SJSA1 (cell line): ENCODE results near the gene SYNE1. TPM values are rescaled to one million over a fixed set of nuclear protein-coding genes. Genes with fewer than 3 reads are reported as not detected.

ENCODE experiments used
- DNase-seq, 2 experiments: peaks; one replicate each; pipeline ENCODE4 v3.0.0-alpha.2; 2015 to 2020; ENCODE audit warnings: low spot score in 2 of 2, low read depth in 1 of 2
- H3K27ac ChIP-seq: fragments of 250-450 bp; sonication (Bioruptor Pico); 2 replicates; pipeline ENCODE4 v1.5.1; 2020; ENCODE audit warnings: mild to moderate bottlenecking, moderate library complexity
- H3K27me3 ChIP-seq: fragments of 250-450 bp; sonication (Bioruptor Pico); replicated peaks from 2 replicates; pipeline ENCODE4 v1.5.1; 2020; ENCODE audit warnings: mild to moderate bottlenecking, moderate library complexity
- H3K36me3 ChIP-seq: fragments of 250-450 bp; sonication (Bioruptor Pico); 2 replicates; pipeline ENCODE4 v1.5.1; 2020; ENCODE audit warnings: mild to moderate bottlenecking
- H3K4me1 ChIP-seq: fragments of 250-450 bp; sonication (Bioruptor Pico); replicated peaks from 2 replicates; pipeline ENCODE4 v1.6.1; 2021; ENCODE audit warnings: mild to moderate bottlenecking
- H3K4me3 ChIP-seq: fragments of 250-450 bp; sonication (Bioruptor Pico); 2 replicates; pipeline ENCODE4 v1.5.1; 2020; ENCODE audit warnings: mild to moderate bottlenecking
- H3K9me3 ChIP-seq: fragments of 250-450 bp; sonication (Bioruptor Pico); replicated peaks from 2 replicates; pipeline ENCODE4 v1.5.1; 2020; ENCODE audit warnings: mild to moderate bottlenecking
- total RNA-seq: library from RNA; depleted of rRNA; stranded (reverse); fragments of >200 nt; shearing (Covaris generic); gene quantifications from 2 replicates; pipeline ENCODE4 v1.2.3, GENCODE V29; 2014

The SYNE1 gene
- total RNA-seq, 1 experiment from 2014 or later: 53.6 TPM

DNA sequence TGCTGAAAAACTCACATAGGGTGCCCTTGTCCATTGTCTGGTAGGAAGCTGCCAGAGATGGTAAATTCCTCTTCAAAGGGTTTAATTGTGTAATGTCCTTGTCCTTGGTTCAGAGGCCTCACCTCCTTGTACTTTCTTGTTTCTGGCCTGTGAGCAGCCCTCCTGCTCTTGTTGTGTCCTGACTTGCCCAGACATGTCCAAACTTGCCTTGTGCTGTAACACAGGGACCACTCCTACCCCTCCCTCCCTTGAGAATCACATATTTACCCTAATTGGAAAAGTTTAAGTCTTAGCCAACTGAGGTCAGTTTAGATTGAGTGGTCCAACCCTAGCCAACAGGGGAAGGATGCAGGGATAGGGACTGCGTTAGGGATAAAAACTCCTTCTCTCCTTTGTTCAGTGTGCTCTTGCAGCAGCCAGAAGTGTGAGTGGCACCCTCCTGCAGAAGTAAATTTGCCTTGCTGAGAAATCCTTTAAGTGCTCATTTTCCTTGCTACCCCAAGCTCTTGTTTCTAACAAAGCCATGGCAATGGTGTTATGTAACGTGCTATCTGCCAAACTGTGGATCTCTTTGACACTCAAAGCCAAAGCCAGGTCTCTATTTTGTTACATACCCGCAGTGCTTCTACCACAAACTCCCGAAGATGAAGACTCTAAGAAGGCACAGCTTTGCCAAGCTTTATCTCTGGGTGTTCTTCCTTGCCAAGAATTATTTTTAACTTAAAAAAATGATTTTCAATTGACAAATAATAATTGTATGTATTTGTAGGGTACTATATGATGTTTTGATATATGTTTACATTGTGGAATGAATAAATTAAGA, 415.1 kb downstream of the SYNE1 start:
- H3K36me3 ChIP-seq: peaks cover 49% of the 10 kb centered on the region

DNA sequence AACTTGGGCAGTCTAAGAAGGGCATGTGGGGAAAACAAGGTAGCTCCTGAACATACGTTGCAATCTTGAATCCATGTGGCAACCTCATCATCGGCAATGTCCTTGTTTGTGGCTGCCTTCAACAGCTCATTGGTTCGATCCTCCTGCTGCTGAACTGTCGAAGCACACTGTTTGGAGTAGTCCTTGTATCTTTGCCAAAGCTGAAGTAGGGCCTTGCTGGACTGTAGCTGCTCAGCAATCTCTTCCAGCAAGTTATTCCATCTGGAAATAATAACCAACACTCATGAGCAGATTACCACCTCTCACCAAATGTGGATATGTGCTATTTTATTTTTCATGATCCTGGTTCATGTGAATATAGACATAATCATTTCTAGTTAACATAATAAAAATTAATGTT, 416.4 kb downstream of the SYNE1 start:
- Histone ChIP-seq H3K27me3 (no peaks in the 10 kb centered on the region), H3K9me3 (peaks cover 2% of the 10 kb centered on the region), H3K4me3 (no peak overlapping the region), H3K36me3 (peaks cover 54% of the 10 kb centered on the region), H3K27ac (no peak overlapping the region), H3K4me1 (no peaks in the 10 kb centered on the region)
- DNase-seq: no peak

More for the DNA sequence above, 415.1 kb downstream of the SYNE1 start:
- Histone ChIP-seq H3K9me3 (peaks cover 2% of the 10 kb centered on the region), H3K27me3 (no peaks in the 10 kb centered on the region), H3K4me3 (no peak overlapping the region), H3K27ac (no peak overlapping the region), H3K4me1 (no peaks in the 10 kb centered on the region)
- no peak for DNase-seq

DNA sequence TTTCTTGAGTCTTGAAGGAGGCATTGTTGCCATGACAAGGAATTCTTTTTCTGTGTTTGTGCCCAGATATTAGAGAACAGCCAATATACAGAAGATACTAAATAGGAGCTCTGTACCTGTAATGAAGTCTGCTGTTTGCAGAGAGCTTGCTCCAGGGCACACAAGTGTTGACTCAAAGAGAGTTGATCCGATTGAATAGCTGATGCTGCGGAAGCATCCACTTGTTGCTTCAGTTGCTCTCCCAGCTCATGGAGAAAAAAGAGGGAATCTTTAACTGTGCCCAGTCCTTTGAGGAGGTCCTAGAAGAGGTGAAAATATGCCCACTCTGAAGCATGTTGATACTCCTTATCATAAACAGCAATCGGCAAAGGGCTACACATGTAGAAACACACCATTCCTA, 418.3 kb downstream of the SYNE1 start:
- Histone ChIP-seq H3K4me3 (no peak overlapping the region), H3K27me3 (no peaks in the 10 kb centered on the region), H3K4me1 (no peaks in the 10 kb centered on the region), H3K36me3 (peaks cover 63% of the 10 kb centered on the region), H3K9me3 (peaks cover 2% of the 10 kb centered on the region), H3K27ac (no peak overlapping the region)
- no peak for DNase-seq

DNA sequence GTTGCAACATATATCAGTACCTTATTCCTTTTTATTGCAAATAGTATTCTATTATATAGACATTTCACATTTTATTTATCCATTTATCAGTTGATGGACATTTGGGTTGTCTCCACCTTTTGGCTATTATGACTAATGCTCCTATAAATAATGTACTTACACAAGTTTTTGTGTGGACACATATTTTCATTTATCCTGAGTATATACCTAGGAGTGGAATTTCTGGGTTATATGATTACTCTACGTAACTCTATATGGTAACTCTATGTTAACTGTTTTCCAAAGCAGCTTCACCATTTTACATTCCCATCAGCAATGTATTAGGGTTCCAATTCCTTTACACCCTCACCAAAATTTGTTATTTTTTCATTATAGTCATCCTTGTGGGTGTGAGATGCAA, 424.7 kb downstream of the SYNE1 start:
- Histone ChIP-seq H3K9me3 (no peaks in the 10 kb centered on the region), H3K36me3 (peaks cover 31% of the 10 kb centered on the region)

DNA sequence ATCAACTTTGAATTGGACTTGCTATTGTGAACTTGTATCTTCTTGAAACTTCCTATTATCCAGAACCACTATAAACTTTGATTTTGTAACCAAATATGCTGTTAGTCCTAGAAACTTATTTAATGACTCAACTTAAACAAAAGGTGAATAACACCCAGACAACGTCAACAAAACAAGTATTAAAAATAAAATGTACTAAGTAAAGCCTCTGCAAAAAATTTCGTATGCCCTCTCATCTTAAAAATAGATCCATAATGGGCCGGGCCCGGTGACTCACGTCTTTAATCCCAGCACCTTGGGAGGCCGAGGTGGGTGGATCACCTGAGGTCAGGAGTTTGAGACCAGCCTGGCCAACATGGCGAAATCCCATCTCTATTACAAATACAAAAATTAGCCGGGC, 428.0 kb downstream of the SYNE1 start:
- Histone ChIP-seq H3K4me1 (no peaks in the 10 kb centered on the region), H3K27ac (no peak overlapping the region), H3K9me3 (no peaks in the 10 kb centered on the region), H3K27me3 (no peaks in the 10 kb centered on the region), H3K36me3 (peaks cover 38% of the 10 kb centered on the region), H3K4me3 (no peak overlapping the region)
- DNase-seq: no peak

More for the DNA sequence above, 424.7 kb downstream of the SYNE1 start:
- no peaks in the 10 kb centered on the region for H3K27me3 ChIP-seq
- DNase-seq: no peak
- H3K4me3 ChIP-seq: no peak overlapping the region
- H3K4me1 ChIP-seq: no peaks in the 10 kb centered on the region
- no peak overlapping the region for H3K27ac ChIP-seq

DNA sequence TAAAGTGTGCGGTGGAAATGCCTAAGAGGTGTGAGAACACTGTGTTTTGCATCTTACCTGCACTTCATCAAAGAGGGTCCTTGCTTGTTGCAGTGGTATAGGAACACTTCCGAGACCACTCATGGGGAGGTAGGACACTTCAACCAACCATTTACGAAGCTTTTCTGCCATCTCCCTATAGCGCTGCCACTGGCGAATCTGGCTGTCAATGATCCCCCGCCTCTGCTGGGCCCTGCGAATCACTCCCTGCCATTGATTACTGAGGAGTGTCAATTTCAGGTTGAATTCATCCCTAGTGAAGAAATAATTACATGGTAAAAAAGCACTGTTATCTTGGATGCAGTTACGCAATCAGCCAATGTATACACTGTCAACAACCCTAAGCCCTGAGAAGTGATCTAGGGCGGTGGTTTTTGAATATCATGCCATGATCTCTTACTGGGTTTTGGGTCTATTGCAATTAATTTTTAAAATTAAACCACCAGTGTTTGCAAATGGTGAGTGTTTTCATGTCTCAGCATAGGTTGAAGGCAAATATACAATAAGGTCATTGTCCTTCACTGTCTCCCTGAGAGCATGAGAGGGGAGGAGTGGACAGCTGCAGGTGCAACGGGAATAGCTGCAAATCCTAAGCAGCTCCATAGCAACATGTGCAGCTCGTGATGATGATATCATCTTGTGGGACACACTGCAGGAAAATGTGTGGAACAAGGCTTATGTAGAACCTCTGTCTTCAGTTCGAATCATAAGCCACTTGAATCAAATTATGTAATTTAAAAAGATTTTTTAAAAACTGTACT, 429.0 kb downstream of the SYNE1 start:
- Histone ChIP-seq H3K27ac (no peak overlapping the region), H3K4me1 (no peaks in the 10 kb centered on the region), H3K36me3 (peaks cover 34% of the 10 kb centered on the region), H3K9me3 (no peaks in the 10 kb centered on the region), H3K4me3 (no peak overlapping the region), H3K27me3 (no peaks in the 10 kb centered on the region)
- DNase-seq: no peak

DNA sequence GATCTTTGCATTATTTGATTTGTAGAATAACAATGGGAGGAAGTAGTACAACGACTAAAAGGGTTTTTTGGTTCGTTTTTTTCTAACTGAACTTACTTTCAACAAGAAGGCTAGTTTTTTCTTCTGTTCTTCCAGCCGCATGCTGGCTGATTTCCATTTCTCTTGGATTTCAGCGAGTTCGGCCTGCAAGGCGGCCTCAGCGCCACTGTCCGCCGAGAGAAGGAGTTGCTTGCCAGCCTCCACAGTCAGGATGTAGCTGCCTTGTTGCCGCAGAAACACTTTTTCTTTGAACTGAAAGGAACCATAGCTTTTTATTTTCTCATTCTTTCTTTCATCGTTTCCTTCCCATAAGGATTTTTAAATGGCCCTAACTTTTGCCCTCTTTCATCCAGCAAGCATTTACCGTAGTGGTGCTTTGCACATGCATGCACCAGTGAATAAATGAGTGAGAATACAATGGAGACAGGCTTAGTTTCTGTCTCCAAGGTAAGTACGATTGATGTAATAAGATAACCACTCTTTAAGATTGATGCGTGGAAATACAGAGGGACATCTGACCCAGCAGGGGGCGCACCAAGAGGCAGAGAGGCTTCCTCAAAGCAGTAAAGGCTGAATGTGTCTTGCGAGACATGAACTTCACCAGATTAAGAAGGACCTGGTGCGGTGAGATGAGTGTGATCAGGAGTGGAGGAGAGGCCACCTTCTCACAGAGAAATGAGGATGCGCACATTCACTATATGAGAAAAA, 430.9 kb downstream of the SYNE1 start:
- no peaks in the 10 kb centered on the region for H3K9me3 ChIP-seq
- DNase-seq: no peak
- H3K27me3 ChIP-seq: no peaks in the 10 kb centered on the region
- H3K27ac ChIP-seq: no peak overlapping the region
- no peak overlapping the region for H3K4me3 ChIP-seq
- no peaks in the 10 kb centered on the region for H3K4me1 ChIP-seq
- H3K36me3 ChIP-seq: peaks cover 38% of the 10 kb centered on the region

DNA sequence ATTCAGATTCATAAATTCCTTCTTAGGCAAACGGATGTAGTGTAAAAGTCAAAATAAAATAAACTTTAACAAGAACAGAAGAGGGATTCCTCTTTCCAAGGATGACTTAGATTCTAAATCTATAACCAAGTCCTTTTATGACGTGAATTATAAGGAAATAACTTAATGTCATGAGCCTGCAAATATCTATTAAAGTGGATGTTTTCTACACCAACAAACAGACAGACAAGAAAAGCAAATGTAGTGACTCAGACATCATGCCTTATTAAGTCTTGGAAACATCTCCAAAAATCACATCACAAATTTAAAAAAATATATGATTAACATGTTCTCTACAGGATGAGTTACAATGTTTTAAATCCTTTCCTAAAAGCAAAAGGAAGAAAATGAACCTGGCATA, 432.6 kb downstream of the SYNE1 start:
- Histone ChIP-seq H3K9me3 (no peaks in the 10 kb centered on the region), H3K36me3 (peaks cover 41% of the 10 kb centered on the region)

DNA sequence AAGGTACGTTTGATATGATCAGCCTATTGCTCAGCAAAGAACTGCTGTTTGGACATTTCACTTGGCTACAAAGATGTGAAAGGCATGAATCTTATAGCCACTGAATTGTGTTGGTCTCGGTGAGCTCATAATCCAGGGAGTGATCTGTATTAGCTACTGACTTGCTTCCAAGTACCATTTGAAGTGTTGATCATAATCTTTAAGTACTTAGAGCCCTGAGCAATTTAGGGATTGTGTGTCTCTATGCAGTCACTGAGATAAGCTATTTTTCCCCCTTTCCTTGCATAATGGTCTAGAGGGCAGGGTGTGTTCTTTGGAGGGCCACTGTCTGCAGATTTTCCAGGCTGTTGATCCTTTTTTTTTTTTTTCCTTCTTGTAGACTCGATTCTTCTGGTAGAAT, 436.0 kb downstream of the SYNE1 start:
- Histone ChIP-seq H3K4me1 (no peaks in the 10 kb centered on the region), H3K4me3 (no peak overlapping the region), H3K27me3 (no peaks in the 10 kb centered on the region), H3K36me3 (peaks cover 43% of the 10 kb centered on the region), H3K27ac (no peak overlapping the region), H3K9me3 (no peaks in the 10 kb centered on the region)
- DNase-seq: no peak

More for the DNA sequence above, 432.6 kb downstream of the SYNE1 start:
- Histone ChIP-seq H3K27ac (no peak overlapping the region), H3K27me3 (no peaks in the 10 kb centered on the region), H3K4me1 (no peaks in the 10 kb centered on the region), H3K4me3 (no peak overlapping the region)
- DNase-seq: no peak

DNA sequence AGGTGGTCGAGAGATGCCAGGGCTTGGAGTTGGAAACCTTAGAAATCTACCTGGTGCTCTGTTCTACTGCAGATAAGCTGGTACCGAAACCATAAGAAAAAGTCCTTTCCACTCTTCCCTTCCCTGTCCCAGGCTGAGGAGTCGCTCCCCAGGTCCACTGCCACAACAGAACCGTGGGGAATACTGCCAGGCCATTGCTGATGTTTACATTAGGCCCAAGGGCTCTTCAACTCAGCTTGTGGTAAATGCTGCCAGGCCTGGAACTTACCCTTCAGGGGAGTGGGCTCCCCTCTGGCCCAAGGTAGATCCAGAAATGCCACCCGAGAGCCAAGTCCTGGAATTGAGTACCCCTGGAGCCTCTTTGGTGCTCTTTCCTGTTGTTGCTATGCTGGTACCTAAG, 441.3 kb downstream of the SYNE1 start:
- no peak overlapping the region for H3K4me3 ChIP-seq
- peaks cover 28% of the 10 kb centered on the region for H3K36me3 ChIP-seq
- H3K27me3 ChIP-seq: no peaks in the 10 kb centered on the region
- no peak for DNase-seq
- H3K27ac ChIP-seq: no peak overlapping the region
- no peaks in the 10 kb centered on the region for H3K4me1 ChIP-seq
- H3K9me3 ChIP-seq: no peaks in the 10 kb centered on the region

DNA sequence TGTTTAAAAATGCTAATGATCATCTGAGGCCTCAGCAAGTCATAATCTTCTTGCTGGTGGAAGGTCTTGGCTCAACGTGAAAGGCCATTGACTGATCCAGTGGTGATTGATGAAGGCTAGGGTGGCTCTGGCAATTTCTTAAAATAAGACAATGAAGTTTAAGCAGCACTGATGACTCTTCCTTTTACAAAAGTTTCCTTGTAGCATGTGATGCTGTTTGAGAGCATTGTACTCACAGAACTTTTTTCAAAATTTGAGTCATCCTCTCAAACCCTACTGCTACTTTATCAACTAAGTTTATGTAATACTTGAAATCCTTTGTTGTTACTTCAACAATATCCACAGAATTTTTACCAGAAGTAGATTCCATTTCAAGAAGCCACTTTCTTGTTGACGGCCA, 447.4 kb downstream of the SYNE1 start:
- Histone ChIP-seq H3K4me1 (no peaks in the 10 kb centered on the region), H3K9me3 (no peaks in the 10 kb centered on the region), H3K27me3 (no peaks in the 10 kb centered on the region), H3K36me3 (peaks cover 11% of the 10 kb centered on the region), H3K4me3 (no peak overlapping the region), H3K27ac (no peak overlapping the region)
- DNase-seq: no peak

DNA sequence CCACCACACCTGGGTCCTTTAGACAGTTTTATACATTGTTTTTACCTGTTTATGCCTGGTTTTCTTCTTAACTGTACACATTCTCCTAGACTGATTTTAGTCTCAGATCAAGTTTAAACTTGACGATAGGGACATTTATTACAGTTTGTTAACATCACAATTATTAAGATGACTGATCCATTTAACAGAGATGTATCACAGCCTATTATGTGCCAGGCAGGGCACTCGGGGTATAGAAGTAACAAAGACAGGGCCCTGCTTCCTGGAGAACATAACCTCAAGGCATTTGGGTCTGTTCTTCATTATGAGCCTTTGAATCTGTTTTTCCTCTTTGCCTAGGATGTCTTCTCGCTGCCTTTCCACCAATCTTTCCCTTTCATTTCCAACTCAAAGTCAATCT, 449.2 kb downstream of the SYNE1 start:
- H3K27me3 ChIP-seq: no peaks in the 10 kb centered on the region
- H3K9me3 ChIP-seq: no peaks in the 10 kb centered on the region
- peaks cover 11% of the 10 kb centered on the region for H3K36me3 ChIP-seq
- H3K4me3 ChIP-seq: no peak overlapping the region
- no peak overlapping the region for H3K27ac ChIP-seq
- no peak for DNase-seq
- H3K4me1 ChIP-seq: no peaks in the 10 kb centered on the region

DNA sequence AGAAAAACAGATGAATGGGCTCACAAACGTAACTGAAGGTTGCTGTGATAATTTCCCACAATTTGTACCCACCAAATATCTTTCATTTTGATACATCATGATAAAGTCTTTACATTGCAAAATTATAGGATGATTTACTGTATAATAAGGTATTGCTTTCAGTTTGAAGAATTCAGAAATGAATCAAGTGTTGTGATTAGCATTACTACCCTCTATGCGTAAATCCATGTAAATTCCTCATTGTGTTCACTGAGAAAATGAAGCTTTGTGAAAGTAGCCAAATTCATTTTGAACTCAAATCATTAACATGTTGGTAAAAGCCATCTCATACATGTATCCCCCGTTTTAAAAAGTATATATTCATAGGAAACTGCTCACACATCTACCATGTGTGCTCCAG, 450.3 kb downstream of the SYNE1 start:
- DNase-seq: no peak
- Histone ChIP-seq H3K4me3 (no peak overlapping the region), H3K4me1 (no peaks in the 10 kb centered on the region), H3K27me3 (no peaks in the 10 kb centered on the region), H3K36me3 (peaks cover 11% of the 10 kb centered on the region), H3K9me3 (no peaks in the 10 kb centered on the region), H3K27ac (no peak overlapping the region)
